Left ventricle myocardium superior (tissue), 1 donor: Measurements from ENCODE around the gene SHLD2. TPM values are rescaled to one million over a fixed set of nuclear protein-coding genes. Genes with fewer than 3 reads are reported as not detected.
A peak's percentile ranks its signal among the peaks of the same experiment; 100 is the strongest.
"Not testable (repeated sequence)": the region's sequence is repeated elsewhere in the genome, so short reads cannot be mapped to it uniquely, and the experiment has no call there.

Source experiments
- ATAC-seq: fragments of 200-7000 bp; cut with Tn5 transposase; one replicate; pipeline ENCODE4 v1.9.1; 2020; ENCODE audit warnings: mild to moderate bottlenecking, moderate library complexity
- DNase-seq: peaks from one replicate; pipeline ENCODE4 v3.0.0-alpha.2; 2020
- intact Hi-C: fragments of 100-400 bp; cut with micrococcal nuclease; formaldehyde crosslinking; loops from one replicate; pipeline ENCODE4 v1.11.0; 2022
- total RNA-seq: library from RNA; stranded (reverse); fragmentation: NEBNext Ultra II Directional; extraction: Animal tissue kit (Norgen Biotek cat#: 25700); gene quantifications from one replicate; pipeline ENCODE4 v1.2.1, GENCODE V29; 2021
- donor health status: DM: no; HTN: yes; CAD: no; lungs with severe emphysema.

The SHLD2 gene
- total RNA-seq, 1 donor from 2014 or later = 12.1 TPM

GRCh38 chr10:87127607-87128156 is 32.7 kb downstream of the SHLD2 start:
- intact Hi-C loops, ATAC-seq, DNase-seq: not testable (repeated sequence)

- ATAC-seq, intact Hi-C loops, DNase-seq: not testable (repeated sequence)
These were observed 37.2 kb downstream of the SHLD2 start for GRCh38 chr10:87132176-87132575.

- intact Hi-C loops, ATAC-seq, DNase-seq: not testable (repeated sequence)
These were observed 38.9 kb downstream of the SHLD2 start for GRCh38 chr10:87133936-87134335.

GRCh38 chr10:87134440-87134839 is 39.4 kb downstream of the SHLD2 start:
- ATAC-seq = peak; percentile 96
- intact Hi-C loops, DNase-seq: not testable (repeated sequence)

- DNase-seq, intact Hi-C loops, ATAC-seq: not testable (repeated sequence)
These were observed 42.5 kb downstream of the SHLD2 start for GRCh38 chr10:87137478-87137877.

- ATAC-seq = peak; percentile 68
- DNase-seq, intact Hi-C loops: not testable (repeated sequence)
These were observed 47.5 kb downstream of the SHLD2 start for GRCh38 chr10:87142230-87143108.

GRCh38 chr10:87143109-87143418 is 48.1 kb downstream of the SHLD2 start:
- intact Hi-C loops, DNase-seq, ATAC-seq: not testable (repeated sequence)

GRCh38 chr10:87145598-87145997 is 50.6 kb downstream of the SHLD2 start:
- ATAC-seq, intact Hi-C loops, DNase-seq: not testable (repeated sequence)

- ATAC-seq = peak; percentile 42
- intact Hi-C loops, DNase-seq: not testable (repeated sequence)
These were observed 54.1 kb downstream of the SHLD2 start for GRCh38 chr10:87149020-87149609.

GRCh38 chr10:87151516-87151915 is 56.5 kb downstream of the SHLD2 start:
- DNase-seq, intact Hi-C loops, ATAC-seq: not testable (repeated sequence)

GRCh38 chr10:87156841-87157240 is 61.8 kb downstream of the SHLD2 start:
- DNase-seq, ATAC-seq, intact Hi-C loops: not testable (repeated sequence)

- intact Hi-C loops, ATAC-seq: not testable (repeated sequence)
These were observed 62.8 kb downstream of the SHLD2 start for GRCh38 chr10:87157821-87158220.

GRCh38 chr10:87162703-87163293 is 67.8 kb downstream of the SHLD2 start:
- DNase-seq, intact Hi-C loops, ATAC-seq: not testable (repeated sequence)

More at GRCh38 chr10:87157821-87158220, 62.8 kb downstream of the SHLD2 start:
- not testable (repeated sequence) for DNase-seq

GRCh38 chr10:87163414-87163813 is 68.4 kb downstream of the SHLD2 start:
- intact Hi-C loops, ATAC-seq, DNase-seq: not testable (repeated sequence)

GRCh38 chr10:87169857-87170256 is 74.9 kb downstream of the SHLD2 start:
- DNase-seq, intact Hi-C loops, ATAC-seq: not testable (repeated sequence)

- intact Hi-C loops, DNase-seq, ATAC-seq: not testable (repeated sequence)
These were observed 75.7 kb downstream of the SHLD2 start for GRCh38 chr10:87170705-87171104.

- DNase-seq, intact Hi-C loops, ATAC-seq: not testable (repeated sequence)
These were observed 76.7 kb downstream of the SHLD2 start for GRCh38 chr10:87171670-87172069.

GRCh38 chr10:87172178-87172577 is 77.2 kb downstream of the SHLD2 start:
- DNase-seq, ATAC-seq, intact Hi-C loops: not testable (repeated sequence)

GRCh38 chr10:87177587-87177986 is 82.6 kb downstream of the SHLD2 start:
- DNase-seq, ATAC-seq, intact Hi-C loops: not testable (repeated sequence)
